Sciatic nerve (tissue), 2 donors: ENCODE results near the gene RABEP2. TPM values are rescaled to one million over a fixed set of nuclear protein-coding genes. Genes with fewer than 3 reads are reported as not detected.
"Not testable (repeated sequence)": the region's sequence is repeated elsewhere in the genome, so short reads cannot be mapped to it uniquely, and the experiment has no call there.

Experiments used
- ATAC-seq: fragments of 200-7000 bp; cut with Tn5 transposase; one replicate; pipeline ENCODE4 v1.9.1; 2020; ENCODE audit warnings: mild to moderate bottlenecking, moderate library complexity
- DNase-seq: peaks from one replicate; pipeline ENCODE4 v3.0.0-alpha.2; 2020; ENCODE audit warnings: low spot score
- intact Hi-C: fragments of 100-400 bp; cut with DNase I; formaldehyde crosslinking; loops from one replicate; pipeline ENCODE4 v1.14.2; 2022
- total RNA-seq: library from RNA; stranded (reverse); fragmentation: NEBNext Ultra II Directional; extraction: Animal tissue kit (Norgen Biotek cat#: 25700); gene quantifications from one replicate; pipeline ENCODE4 v1.2.1, GENCODE V29; 2021
- donor health status: DM: no; HTN: no; CAD: no.
- donor health status: DM: no; HTN: no; CAD: no.

The RABEP2 gene
- total RNA-seq: 16.4 TPM

GRCh38 chr16:28924762-28925385 lies at the start of gene RABEP2:
RABEP2 (minus strand) TSS chr16:28925238; CDS start chr16:28925163, 75 bp downstream.
- ATAC-seq (peak; percentile 96), DNase-seq (peak; percentile 97)
- intact Hi-C loops: no loop called here

- DNase-seq (peak; percentile 99), ATAC-seq (peak; percentile 99)
- intact Hi-C loops: no loop called here
Measured at GRCh38 chr16:28974437-28975157, 49.6 kb upstream of the RABEP2 start, which contains the start of gene SPNS1. SPNS1 (plus strand) TSS chr16:28974778; CDS start chr16:28975152, 374 bp downstream.

- ATAC-seq (peak; percentile 66), DNase-seq (peak; percentile 72)
- intact Hi-C loops: no loop called here
Measured at GRCh38 chr16:28974007-28974436, 49.0 kb upstream of the RABEP2 start.

GRCh38 chr16:28969696-28970095 lies 44.7 kb upstream of the RABEP2 start:
- intact Hi-C loops, DNase-seq, ATAC-seq: not testable (repeated sequence)

GRCh38 chr16:28967156-28967555 lies 42.1 kb upstream of the RABEP2 start:
- DNase-seq: no peak
- no peak for ATAC-seq

GRCh38 chr16:28964496-28964895 lies 39.5 kb upstream of the RABEP2 start:
- intact Hi-C loops: no loop called here
- no peak for ATAC-seq
- no peak for DNase-seq

More at GRCh38 chr16:28967156-28967555, 42.1 kb upstream of the RABEP2 start:
- intact Hi-C loops: no loop called here

GRCh38 chr16:28964072-28964471 lies 39.0 kb upstream of the RABEP2 start:
- no peak for DNase-seq
- ATAC-seq: no peak
- intact Hi-C loops: no loop called here

- ATAC-seq (no peak), DNase-seq (no peak)
- intact Hi-C loops: loop anchor here (10.0 kb wide), 1 partner anchor 134 kb away; the partner anchor contains the start of gene ATXN2L
Measured at GRCh38 chr16:28958836-28959235, 33.8 kb upstream of the RABEP2 start.

GRCh38 chr16:28958216-28958615 lies 33.2 kb upstream of the RABEP2 start:
- intact Hi-C loops: loop anchor here (10.0 kb wide), 1 partner anchor 133 kb away; the partner anchor contains the start of gene ATXN2L
- DNase-seq: no peak
- ATAC-seq: no peak

- DNase-seq (no peak), ATAC-seq (no peak)
- intact Hi-C loops: loop anchor here (10.0 kb wide), 1 partner anchor 127 kb away; the partner anchor contains the start of gene ATXN2L
Measured at GRCh38 chr16:28951410-28951943, 26.4 kb upstream of the RABEP2 start.

- intact Hi-C loops: loop anchor here (10.0 kb wide), 1 partner anchor 126 kb away; the partner anchor contains the start of gene ATXN2L
- ATAC-seq (peak; percentile 99), DNase-seq (peak; percentile 100)
Measured at GRCh38 chr16:28950648-28951409, 25.8 kb upstream of the RABEP2 start, which contains the start of gene NFATC2IP. NFATC2IP (plus strand) TSS chr16:28950937; CDS start chr16:28951012, 75 bp downstream.

- DNase-seq: no peak
- intact Hi-C loops: loop anchor here (10.0 kb wide), 1 partner anchor 102 kb away; the partner anchor contains the start of gene TUFM
- no peak for ATAC-seq
Measured at GRCh38 chr16:28946681-28947080, 21.6 kb upstream of the RABEP2 start.

- ATAC-seq: no peak
- no peak for DNase-seq
- intact Hi-C loops: loop anchor here (10.0 kb wide), 1 partner anchor 98 kb away; the partner anchor contains the start of gene TUFM
Measured at GRCh38 chr16:28943281-28943680, 18.2 kb upstream of the RABEP2 start.

- DNase-seq, ATAC-seq: not testable (repeated sequence)
- intact Hi-C loops: loop anchor here (10.0 kb wide), 1 partner anchor 95 kb away; the partner anchor contains the start of gene TUFM
Measured at GRCh38 chr16:28939825-28940224, 14.8 kb upstream of the RABEP2 start.

GRCh38 chr16:28938721-28939120 lies 13.7 kb upstream of the RABEP2 start:
- ATAC-seq (no peak), DNase-seq (no peak)
- intact Hi-C loops: no loop called here

- peak; percentile 7 for ATAC-seq
- DNase-seq: no peak
- intact Hi-C loops: no loop called here
Measured at GRCh38 chr16:28937222-28937876, 12.3 kb upstream of the RABEP2 start.

- ATAC-seq (peak; percentile 20), DNase-seq (no peak)
- intact Hi-C loops: no loop called here
Measured at GRCh38 chr16:28936784-28937155, 11.7 kb upstream of the RABEP2 start.
